Sciatic nerve (tissue), 2 donors: ENCODE measurements around the gene CRYBG1. TPM values are rescaled to one million over a fixed set of nuclear protein-coding genes. Genes with fewer than 3 reads are reported as not detected.
"Not testable (repeated sequence)": the region's sequence is repeated elsewhere in the genome, so short reads cannot be mapped to it uniquely, and the experiment has no call there.

Experiments used
- ATAC-seq: fragments of 200-7000 bp; cut with Tn5 transposase; one replicate; pipeline ENCODE4 v1.9.1; 2020; ENCODE audit warnings: mild to moderate bottlenecking, moderate library complexity
- DNase-seq: peaks from one replicate; pipeline ENCODE4 v3.0.0-alpha.2; 2020; ENCODE audit warnings: low spot score
- intact Hi-C: fragments of 100-400 bp; cut with DNase I; formaldehyde crosslinking; loops from one replicate; pipeline ENCODE4 v1.14.2; 2022
- total RNA-seq: library from RNA; stranded (reverse); fragmentation: NEBNext Ultra II Directional; extraction: Animal tissue kit (Norgen Biotek cat#: 25700); gene quantifications from one replicate; pipeline ENCODE4 v1.2.1, GENCODE V29; 2021
- donor health status: DM: no; HTN: no; CAD: no.
- donor health status: DM: no; HTN: no; CAD: no.

CRYBG1 gene
- total RNA-seq, 1 donor from 2014 or later: 10.7 TPM

DNA sequence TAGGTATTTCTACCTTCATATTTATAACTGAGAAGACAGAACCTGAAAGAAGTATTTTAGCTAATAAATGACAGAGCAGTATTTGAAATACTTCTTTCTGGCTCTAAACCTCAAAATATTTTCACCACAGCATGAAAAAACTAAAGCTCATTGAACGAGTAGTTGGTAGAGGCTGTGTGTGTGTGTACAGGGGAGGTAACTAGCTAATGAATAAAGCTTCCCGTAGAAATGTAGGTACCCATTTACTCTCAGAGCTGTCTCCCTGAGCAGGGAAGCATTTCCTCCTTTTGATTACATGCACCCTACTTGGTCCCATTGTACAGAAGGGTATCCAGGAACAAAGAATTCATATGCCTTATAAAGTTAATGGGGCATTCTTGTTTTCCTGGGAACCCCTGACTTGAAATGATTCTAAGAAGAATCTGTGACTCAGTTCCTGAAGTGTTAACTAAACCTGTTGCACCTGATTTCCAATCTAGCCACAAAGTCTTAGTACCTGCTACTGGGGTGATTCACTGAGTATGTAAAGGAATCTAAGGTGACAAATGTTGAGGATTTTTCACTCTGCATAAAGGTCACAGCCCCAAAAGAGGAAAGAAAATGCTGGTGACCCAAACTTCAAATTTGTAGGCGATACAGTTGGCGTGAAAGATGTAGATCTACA lies 12.5 kb downstream of the CRYBG1 start:
- intact Hi-C loops: no loop called here
- DNase-seq (no peak), ATAC-seq (no peak)

DNA sequence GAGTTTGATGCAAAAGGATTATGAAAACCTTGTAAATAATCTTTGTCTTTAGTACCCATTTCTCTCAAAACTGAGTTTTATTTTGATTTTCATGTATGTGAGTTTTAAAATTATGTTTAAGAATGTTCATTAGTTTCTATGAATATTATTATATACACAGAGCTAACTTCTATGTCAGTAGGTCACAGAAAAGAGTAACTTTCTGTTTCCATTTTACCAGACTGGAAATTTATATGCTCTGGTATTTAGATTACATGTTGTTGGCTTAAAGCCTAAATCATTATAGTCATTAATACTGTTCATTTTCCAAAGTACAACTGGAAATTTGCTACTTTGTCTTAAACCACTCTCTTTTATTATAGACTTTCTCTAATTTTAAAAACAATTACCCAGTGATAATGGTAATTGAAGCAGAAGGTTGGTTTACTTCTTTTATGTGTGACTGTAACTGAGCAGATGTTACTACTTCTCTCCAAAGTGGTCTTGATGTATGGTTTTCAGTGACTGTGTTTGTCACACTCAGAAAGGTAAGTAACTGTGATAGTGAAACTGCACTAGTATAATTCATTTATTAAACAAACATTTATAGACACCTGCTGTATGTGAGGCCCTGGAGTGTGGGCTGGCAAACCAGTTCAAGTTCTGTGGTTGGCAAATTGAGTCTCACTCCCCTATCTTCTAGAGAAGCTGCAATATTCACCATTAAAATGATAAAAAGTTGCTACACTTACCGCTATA lies 13.2 kb downstream of the CRYBG1 start:
- ATAC-seq (no peak), DNase-seq (no peak)
- intact Hi-C loops: no loop called here

DNA sequence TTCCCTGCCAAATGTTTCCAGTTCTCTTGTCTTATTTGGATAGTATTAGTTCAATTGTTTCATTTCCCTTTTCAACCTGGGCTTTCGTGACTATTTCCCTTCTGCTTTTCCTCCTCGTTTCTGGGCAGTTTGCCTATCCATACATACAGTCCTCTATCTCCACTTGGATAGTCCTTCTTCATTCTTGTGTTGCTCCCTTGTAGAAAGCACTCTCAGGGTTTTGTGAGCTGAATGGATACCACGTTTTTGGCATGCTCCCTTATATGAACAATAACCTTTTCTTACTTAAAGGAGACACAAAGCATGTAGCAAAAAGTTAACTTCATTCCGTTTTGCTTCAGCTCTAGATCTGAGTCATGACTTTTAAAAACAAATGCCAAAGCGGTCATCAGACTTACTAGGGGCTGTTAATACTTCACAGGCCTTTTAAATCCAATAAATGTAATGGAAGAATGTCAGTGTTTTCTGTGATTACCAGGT lies 16.6 kb downstream of the CRYBG1 start:
- ATAC-seq (no peak), DNase-seq (no peak)
- intact Hi-C loops: no loop called here

DNA sequence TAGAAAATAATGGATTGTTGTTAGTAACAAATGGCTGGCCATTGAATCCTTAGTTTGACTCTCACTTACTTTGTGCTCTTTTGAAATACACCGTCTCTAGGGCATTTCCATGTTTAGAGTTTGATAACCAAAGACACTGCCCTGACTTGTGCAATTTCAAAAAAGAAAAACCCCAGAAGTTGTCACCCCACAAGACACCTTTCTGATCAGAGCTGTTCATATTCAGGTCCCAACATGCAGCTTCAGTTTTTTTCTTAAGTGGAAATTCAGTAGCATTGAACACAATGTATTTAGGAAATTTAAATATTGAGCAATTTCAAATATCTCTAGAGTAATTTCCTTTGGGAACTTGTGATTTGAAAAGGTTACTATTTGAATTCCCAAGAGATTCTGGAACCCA lies 19.4 kb downstream of the CRYBG1 start:
- no peak for ATAC-seq
- intact Hi-C loops: no loop called here
- DNase-seq: no peak

DNA sequence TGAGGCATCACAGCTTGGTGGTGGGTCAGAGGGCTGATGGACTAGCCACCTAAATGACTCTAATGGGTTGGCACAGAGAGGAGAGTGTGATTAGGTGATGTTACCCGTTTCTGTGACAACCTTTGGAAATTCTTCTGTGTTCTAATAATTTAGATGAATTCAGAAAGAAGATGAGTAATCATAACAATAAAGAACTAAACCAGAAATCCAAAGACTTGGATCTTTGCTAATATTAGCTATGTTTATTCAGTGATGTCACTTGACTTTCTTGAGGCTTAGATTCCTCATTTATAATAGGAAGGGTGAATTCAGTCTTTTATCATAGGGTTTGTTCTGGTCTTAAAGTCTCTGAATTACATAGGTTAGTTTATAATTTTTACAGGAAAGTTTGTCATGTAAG lies 19.9 kb downstream of the CRYBG1 start:
- DNase-seq (no peak), ATAC-seq (no peak)
- intact Hi-C loops: no loop called here

DNA sequence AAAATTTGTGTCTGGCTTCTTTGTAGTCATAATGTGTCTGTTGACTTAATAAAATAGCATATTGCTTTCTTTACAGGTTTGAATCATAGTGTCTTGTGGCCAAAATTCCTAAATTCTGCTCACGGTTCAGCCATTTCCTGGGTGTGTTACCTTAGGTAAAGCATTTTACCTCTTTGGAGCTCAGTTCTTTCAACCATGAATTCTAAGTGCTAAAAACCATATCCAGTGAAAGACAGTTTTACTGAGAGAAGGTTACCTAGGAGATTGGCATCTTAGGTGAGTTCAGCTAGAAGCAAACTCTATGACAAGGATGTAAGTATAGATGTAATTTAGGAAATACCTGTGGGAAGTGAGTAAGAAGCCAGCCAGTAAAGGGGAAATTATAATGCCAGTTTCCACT lies 20.7 kb downstream of the CRYBG1 start:
- ATAC-seq (no peak), DNase-seq (no peak)
- intact Hi-C loops: no loop called here

DNA sequence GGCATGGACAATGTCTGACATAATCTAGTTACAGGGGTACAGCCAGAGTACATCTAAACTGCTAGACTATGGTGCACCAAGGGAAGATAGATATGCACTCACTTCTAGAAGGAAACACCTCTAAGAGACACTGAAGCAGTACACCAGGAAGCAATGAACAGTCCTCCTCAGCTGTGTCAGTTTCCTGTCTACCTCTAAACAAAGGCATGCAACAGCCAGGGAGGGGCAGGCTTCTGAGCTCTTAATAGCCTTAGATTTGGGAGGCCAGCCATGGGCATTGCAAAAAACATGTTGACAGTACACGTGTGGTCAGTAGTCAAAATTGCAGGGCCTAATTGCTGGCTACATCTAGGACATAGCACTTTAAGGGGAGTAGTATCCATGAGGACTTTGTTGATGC lies 21.4 kb downstream of the CRYBG1 start:
- no peak for ATAC-seq
- DNase-seq: no peak
- intact Hi-C loops: no loop called here

DNA sequence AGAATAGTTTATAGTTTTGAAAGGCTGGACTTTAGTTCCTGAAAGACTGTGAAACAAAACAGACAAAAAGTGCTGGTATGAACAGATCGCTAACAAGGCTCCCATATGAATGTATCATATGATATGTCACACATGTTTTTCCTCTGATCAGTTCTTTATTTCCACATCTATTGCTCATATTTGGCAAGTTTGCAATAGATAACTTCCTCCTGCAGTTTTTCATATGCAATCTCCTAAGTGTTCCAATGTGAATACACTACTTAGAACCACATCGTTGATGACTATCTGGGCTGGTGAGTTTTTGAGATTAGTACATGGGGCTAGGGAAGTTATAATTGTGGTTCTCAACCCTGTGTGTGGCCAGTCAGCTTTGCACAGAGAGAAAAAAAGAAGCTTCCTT lies 23.1 kb downstream of the CRYBG1 start:
- DNase-seq: no peak
- no peak for ATAC-seq
- intact Hi-C loops: no loop called here

DNA sequence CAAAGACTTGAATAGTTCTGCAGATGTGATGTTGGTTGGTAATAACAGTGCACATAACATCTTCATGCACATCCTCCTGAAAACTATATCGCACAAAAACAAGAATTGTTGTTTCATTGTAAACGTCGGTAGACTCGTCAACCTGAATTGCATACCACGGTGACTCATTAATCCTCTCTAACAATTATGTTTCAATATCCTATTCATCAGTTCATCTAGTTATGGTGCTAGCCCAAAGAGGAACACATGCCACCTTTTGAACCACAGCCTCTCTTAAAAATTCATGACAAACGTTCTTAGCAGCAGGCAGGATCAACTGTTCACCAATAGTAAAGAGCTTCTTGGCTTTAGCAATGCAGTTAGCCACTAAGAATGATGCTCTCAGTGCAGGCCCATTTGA lies 25.0 kb downstream of the CRYBG1 start:
- intact Hi-C loops: no loop called here
- DNase-seq (no peak), ATAC-seq (no peak)

DNA sequence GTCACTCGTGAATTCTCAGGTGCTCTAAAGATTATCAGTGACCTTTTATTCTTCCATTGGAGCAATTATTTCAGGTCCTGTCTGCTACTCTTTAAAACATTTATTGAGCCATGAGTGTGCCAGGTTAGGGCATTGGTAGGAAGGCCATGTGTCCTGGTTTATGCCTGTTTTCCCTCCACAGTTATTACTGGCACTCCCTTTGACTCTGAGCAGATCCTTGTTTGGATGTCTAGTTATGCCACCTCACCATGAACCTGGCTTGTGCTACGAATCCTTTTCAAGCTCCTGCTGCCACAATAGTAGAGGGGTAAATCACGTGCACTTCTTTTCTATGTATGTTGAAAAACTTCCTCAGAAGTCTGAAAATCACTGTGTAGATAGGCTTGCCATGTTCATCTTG lies 27.4 kb downstream of the CRYBG1 start:
- intact Hi-C loops: no loop called here
- ATAC-seq: no peak
- DNase-seq: no peak

DNA sequence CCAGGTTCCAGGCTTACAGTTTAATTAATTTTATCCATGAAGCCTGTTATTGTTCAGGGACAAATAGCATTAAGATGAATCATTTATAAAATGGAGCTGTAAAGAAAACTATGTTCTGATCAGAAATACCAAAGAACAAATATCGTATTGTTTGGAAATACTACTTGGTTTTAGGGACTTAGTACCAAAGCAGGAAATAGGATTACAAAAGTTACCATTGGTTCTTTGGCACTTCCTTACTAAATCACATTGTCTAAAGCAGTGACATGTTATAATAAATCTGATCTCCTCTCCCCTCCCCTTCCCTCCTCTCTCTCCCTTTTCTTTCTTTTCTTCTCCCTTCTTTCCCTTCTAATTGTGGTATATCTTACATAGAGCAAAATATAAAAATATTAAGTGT lies 29.6 kb downstream of the CRYBG1 start:
- no peak for DNase-seq
- intact Hi-C loops: no loop called here
- ATAC-seq: no peak

DNA sequence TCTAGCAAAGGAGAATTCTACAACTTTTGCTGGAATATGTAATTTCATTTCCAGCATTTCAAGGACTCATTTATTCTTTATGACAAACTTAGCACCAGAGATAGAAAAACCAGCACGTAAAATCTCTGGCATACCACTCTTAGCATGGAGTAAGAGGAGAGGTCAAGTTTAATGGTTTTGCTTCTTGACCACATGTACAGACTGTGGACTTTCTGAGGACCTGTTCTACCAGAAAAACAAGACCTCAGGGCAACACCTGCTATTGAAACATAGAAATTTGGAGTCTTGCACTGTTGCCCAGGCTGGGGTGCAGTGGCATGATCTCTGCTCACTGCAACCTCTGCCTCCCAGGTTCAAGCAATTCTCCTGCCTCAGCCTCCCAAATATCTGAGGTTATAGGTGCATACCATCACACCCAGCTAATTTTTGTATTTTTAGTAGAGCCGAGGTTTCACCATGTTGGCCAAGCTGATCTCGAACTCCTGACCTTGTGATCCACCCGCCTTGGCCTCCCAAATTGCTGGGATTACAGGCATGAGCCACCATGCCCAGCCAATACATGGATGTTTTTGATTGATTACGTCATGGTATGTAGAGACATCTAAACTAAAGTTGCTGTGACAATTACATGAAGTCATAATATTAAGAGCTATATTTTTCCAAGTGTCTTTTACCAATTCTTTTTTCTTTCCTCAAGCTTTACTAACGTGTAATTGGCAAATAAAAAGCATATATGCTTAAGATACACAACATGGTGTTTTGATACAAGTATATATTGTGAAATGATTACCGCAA lies 36.1 kb downstream of the CRYBG1 start:
- intact Hi-C loops: no loop called here
- ATAC-seq: no peak
- DNase-seq: no peak

DNA sequence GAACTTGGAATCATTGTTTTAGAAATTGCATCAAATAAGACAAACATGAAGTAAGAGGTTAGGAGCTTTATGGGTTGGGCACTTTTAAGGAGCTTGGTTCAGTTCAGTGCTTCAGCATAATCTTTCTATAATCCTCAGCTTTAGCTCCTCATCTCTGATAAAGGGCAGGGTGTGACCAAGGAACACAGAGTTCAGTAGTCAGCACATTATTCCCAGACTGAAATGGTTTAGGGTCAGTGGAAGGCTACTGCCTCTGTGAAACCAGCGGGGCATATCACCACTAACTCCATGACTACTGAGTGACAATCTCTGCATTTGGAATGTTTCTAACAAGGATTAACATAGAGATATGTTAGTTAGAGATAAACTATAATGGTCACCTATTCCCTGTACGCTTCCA lies 36.9 kb downstream of the CRYBG1 start:
- DNase-seq: no peak
- intact Hi-C loops: no loop called here
- ATAC-seq: no peak

DNA sequence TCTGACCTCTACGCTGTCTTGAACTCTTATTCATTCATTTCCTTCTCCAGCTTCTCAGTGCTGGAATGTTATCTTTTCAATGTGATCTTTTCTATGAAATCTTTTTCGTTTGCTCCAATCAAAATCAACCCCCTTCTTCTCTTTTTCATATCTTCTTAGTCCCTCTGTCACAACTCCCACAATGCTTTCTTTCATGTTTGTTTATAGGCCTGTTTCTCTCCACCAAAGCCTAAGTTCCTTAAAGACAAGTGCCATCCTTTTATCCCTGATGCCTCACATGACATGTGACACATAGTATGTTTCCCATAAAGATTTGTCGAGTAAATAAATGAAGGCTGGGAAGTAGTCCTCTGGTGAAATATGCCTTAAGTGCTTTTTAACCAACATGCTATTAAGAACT lies 38.1 kb downstream of the CRYBG1 start:
- no peak for ATAC-seq
- intact Hi-C loops: no loop called here
- no peak for DNase-seq

DNA sequence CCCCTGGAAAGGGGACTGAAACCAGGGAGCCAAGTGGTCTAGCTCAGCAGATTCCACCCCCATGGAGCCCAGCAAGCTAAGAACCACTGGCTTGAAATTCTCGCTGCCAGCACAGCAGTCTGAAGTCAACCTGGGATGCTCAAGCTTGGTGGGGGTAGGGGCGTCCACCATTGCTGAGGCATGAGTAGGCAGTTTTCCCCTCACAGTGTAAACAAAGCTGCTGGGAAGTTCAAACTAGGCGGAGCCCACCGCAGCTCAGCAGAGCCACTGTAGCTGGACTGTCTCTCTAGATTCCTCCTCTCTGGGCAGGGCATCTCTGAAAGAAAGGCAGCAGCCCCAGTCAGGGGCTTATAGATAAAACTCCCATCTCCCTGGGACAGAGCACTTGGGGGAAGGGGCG lies 44.5 kb downstream of the CRYBG1 start:
- DNase-seq, ATAC-seq, intact Hi-C loops: not testable (repeated sequence)

DNA sequence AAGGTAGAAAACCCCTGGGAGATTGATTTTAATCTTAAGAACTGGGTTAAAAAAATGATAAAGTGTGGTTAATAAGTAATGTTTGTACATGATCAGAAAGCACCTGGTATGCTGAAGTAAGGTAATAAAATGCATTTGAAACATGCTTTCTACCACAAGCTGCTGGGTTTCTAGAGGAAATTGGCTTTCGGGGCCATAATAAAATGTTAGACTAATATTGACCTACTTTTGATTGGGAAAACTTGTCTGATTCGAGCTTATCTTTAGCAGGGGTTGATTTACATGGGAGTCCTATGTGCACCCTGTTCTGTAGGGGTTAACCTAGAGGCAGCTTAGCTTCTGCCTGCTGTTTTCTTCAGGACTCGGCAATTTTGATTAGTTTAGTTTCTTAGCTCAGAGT lies 50.5 kb downstream of the CRYBG1 start:
- intact Hi-C loops: no loop called here
- DNase-seq: no peak
- ATAC-seq: no peak

DNA sequence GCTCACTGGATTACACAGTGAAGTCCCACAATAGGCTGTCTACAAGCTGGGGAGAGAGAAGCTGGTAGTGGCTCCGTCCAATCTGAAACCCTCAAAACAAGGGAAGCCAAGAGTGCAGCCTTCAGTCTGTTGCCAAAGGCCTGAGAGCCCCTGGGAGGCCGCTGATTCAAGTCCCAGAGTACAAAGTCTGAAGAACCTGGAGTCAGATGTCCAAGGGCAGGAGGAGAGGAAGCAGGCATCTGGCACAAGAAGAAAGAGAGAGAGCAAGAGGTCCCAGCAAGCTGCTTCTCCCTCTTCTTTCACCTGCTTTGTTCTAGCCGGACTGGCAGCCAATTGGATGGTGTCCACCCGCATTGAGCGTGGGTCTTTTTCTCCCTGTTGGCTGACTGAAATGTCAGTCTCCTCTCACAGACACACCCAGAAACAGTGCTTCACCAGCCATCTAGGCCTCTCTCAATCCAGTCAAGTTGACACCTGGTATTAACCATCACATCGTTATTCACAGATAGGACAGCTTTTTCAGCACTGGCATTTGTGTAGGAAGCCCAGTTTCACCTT lies 51.2 kb downstream of the CRYBG1 start:
- ATAC-seq: no peak
- intact Hi-C loops: no loop called here
- no peak for DNase-seq

DNA sequence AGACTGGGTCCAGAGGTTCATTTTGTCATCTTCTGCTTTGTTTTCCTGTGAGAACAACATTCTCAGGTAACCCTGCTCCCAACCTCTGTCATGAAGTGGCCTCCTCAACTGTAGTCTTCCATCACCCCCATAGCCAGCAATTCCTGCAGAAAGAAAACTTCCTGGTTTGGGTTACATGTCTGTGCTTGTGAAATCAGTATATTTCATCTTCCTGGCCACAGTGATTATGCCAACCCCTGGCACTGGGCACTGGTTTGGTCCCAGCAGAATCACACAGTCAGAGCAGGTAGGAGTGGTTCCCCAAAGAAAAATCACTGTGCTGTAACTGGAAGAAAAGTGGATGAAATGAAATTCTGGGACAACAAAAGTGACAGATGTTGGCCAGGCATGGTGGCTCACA lies 52.5 kb downstream of the CRYBG1 start:
- ATAC-seq: no peak
- intact Hi-C loops: no loop called here
- no peak for DNase-seq

DNA sequence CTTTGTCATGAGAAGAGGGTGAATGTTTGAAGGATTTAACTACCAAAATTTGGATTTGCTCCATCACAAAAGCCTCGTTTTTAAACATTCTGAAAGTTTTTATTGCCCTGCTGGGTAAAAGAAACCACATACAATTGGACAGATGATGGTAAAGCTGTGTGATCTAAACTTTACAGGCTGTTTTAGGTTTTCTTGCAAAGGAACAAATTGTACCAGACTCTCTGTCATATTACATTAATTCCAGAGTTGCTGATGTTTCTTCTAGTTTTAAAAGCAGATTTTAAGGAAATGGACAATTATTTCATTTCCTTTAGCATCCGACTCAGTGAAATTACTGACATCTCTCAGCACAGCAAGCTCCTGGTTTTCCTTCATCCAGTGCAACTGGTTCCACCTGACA lies 53.2 kb downstream of the CRYBG1 start:
- intact Hi-C loops: no loop called here
- ATAC-seq (no peak), DNase-seq (no peak)

DNA sequence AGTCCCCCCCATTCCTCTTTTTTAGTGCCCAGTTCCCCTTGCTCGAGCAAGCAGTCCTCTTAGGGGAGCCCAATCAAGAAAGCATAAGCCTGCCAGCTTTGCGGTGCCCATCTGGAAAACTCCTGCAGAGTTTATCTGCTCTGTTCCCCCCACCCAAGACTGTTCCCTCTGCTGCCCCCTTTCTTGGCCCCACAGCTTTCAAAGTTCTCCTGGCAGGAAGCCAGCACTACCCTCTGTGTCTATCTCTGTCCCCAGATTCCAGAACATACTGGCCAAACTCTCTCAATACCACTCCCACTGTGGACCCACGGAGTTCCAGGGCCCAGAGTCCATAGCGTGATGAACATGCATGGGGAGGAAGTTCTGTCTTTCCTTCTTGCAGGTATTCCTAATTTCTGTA lies 55.4 kb downstream of the CRYBG1 start:
- intact Hi-C loops: no loop called here
- DNase-seq: no peak
- no peak for ATAC-seq
